Measurements from ENCODE around the gene DGKE. TPM values are rescaled to one million over a fixed set of nuclear protein-coding genes. Genes with fewer than 3 reads are reported as not detected.

The DGKE gene
- polyA plus RNA-seq, 4 donors = 3.5 to 5.1 (median 3.9) TPM

GRCh38 chr17:56838687-56839086, 4.7 kb downstream of the DGKE start:
- no peak for DNase-seq (ENCODE audit: low read depth in 4 of 4, low spot score in 3 of 4)

- DNase-seq (ENCODE audit: low read depth in 4 of 4, low spot score in 3 of 4) = no peak
Measured at GRCh38 chr17:56842577-56842976, 8.6 kb downstream of the DGKE start.

GRCh38 chr17:56845934-56846333, 12.0 kb downstream of the DGKE start:
- DNase-seq (ENCODE audit: low read depth in 4 of 4, low spot score in 3 of 4) = no peak

DNA sequence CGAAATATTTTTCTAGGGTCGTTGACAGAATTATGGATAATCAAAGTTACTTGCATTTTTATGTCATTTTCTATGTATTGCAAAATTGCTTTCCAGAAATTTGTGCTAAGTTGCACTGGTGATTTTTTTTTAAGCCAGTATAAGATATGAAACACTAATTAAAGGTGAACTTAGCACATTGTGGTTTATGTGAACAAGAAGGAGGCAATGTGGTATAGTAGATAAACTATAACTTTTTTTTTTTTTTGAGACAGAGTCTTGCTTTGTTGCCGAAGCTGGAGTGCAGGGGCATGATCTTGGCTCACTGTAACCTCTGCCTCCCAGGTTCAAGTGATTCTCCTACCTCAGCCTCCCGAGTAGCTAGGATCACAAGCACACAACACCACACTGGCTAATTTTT, 13.2 kb downstream of the DGKE start:
- DNase-seq (ENCODE audit: low read depth in 4 of 4, low spot score in 3 of 4) = no peak

GRCh38 chr17:56849131-56849530, 15.2 kb downstream of the DGKE start:
- DNase-seq (ENCODE audit: low read depth in 4 of 4, low spot score in 3 of 4) = no peak

DNA sequence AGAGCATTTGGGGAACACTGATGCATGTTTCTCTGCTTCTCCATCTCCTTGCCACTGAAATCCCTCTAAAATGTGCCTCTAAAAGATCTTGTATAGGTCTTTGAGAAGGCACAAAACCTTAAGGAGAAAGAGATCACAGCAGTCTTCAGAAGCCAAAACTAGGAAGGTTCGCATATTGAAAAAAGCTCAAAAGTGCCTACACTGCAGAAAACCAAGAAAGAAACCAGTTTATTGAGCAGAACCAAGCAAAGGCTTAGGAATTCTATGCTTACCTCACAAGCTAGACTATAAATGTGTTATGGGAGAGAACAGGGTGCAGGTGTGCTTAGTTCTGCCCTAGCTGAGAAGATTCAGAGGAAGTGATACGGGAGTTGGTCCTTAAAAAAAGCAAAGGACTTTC, 16.6 kb downstream of the DGKE start:
- DNase-seq (ENCODE audit: low read depth in 4 of 4, low spot score in 3 of 4) = no peak

GRCh38 chr17:56851008-56851407, 17.1 kb downstream of the DGKE start:
- no peak for DNase-seq (ENCODE audit: low read depth in 4 of 4, low spot score in 3 of 4)

- DNase-seq (ENCODE audit: low read depth in 4 of 4, low spot score in 3 of 4) = no peak
Measured at GRCh38 chr17:56861899-56862298, 27.9 kb downstream of the DGKE start.

DNA sequence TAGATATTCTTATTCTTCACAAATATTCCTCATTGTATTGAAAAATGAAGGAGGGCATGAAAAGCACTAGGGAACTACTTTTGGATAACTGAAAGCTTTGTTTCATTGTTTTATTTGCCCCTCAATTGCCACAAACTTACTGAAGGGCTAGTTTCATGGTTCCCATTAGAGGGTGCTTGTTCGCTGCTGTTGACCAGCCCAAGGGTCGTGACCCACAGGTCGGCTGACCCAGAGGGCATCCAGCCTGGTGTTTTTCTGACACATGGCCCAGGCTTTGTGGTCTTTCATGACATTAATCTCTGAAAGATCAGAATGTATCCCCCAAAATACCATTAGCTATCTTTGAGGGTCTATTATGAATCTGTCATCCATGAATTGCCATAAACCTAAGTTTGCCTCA, 30.0 kb downstream of the DGKE start:
- no peak for DNase-seq (ENCODE audit: low read depth in 4 of 4, low spot score in 3 of 4)

DNA sequence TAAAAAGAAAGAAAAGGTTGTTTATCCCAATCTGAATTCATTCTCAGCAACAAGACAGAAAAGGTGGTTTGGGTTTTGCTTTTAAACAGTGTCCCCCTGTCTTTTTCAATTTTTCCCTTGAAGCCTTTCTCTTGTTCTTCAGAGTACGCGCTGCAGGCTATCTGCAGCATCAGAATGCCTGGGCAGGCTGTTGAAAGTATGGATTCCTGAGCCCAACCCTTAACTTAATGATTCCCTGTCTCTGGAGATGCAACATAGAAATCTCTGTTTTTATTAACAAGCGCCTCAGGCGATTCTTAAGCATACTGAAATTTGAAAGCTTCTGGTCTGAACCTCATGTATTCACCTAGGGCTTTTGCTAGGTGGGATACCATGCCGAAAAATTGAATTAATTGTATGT, 32.1 kb downstream of the DGKE start:
- no peak for DNase-seq (ENCODE audit: low read depth in 4 of 4, low spot score in 3 of 4)

- DNase-seq (ENCODE audit: low read depth in 4 of 4, low spot score in 3 of 4) = no peak
Measured at GRCh38 chr17:56866496-56866895, 32.5 kb downstream of the DGKE start.

GRCh38 chr17:56867948-56868376, 34.0 kb downstream of the DGKE start:
- DNase-seq (ENCODE audit: low read depth in 4 of 4, low spot score in 3 of 4) = no peak

DNA sequence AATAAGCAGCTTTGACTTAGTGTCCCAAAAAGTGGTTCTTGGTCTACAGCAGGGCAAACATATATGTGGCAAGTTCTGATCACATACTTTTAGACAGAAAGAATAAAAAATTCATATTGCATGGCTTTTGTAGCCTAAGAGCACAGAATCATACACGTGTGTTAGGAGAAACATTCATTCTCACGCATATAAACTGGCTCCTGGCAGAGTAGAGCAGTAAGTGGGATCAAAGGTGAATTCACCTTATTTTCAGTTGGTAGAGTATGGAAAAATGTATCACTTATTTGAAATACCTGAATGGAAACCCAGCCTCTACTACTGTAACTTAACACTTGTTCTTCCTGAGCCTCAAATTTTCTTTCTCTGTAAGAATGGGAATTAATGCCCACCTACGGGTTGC, 34.8 kb downstream of the DGKE start:
- DNase-seq (ENCODE audit: low read depth in 4 of 4, low spot score in 3 of 4) = no peak

DNA sequence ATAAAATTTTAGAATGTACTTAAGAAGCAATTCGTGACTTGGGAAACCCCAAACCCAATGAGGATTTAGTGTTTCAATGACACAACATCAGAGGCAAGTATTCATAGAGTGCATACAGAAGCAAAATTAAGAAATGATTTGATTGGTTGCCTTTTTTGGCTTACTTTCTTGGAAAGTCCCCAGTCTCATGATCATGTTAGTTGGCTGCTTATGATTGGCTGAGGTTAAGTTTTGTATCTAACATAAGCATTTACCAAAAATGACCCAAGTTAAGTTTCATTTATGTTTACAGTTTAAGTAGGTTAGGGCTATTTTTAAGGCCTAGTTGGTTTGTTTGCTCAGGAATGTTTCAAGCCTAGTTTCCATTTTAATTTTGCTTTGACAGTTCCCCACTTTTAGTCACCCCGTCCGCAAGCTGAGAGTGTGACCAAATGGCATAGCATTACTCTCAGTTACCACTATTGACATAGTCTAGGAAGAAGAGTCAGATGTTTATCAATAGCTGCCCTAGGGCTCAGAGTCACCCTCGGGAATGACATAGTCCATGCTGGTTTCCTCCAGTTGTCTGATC, 36.2 kb downstream of the DGKE start:
- no peak for DNase-seq (ENCODE audit: low read depth in 4 of 4, low spot score in 3 of 4)

DNA sequence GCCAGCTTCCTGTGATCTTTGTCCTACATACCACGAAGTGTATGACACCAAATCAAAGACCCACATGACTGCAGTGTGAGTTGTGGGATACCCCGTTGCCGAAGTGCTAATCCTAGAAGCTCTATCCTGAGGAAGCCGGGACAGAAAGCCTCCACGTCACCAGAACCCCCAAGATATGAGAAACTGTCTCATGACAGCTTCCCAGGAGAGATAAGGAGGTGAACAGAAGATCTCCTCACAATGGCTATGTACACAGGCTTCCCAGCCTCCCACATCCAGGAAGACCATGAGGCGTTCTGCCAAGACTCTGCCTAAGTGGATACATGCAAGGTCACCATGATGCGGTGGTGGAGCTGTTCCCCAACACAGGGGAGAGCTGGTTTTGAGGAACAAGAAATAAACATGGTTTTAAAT, 42.8 kb downstream of the DGKE start:
- DNase-seq (ENCODE audit: low read depth in 4 of 4, low spot score in 3 of 4) = no peak

DNA sequence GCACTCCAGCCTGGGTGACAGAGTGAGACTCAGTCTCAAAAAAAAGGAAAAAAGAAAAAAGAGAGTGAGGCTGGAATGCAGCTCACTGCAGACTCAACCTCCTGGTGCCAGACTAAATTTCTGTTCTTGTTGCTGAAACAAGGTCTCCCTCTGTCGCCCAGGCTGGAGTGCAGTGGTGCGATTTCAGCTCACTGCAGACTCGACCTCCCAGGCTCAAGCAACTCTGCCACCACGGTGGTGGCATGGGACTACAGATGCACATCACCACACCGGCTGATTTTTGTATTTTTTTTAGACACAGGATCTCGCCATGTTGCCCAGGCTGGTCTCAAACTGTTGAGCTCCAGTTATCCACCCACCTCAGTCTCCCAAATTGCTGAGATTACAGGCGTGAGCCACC, 45.3 kb downstream of the DGKE start:
- no peak for DNase-seq (ENCODE audit: low read depth in 4 of 4, low spot score in 3 of 4)

DNA sequence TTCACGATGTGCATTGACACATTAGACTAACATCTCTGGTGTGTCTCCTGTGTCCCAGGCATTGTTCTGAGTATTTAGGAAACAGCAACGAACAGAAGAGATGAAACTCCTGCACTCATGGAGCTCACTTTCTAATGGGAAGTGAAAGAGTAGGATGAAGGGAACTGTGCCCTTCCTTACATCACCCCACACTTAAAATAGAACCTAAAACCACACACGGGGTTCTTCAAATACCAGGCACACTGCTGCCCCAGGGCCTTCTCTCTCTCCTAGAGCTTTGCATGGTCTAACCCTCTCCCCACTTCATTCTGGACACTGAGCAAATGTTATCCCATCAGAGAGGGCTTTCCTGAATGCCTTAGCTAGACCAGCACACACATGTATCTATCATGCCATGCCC, 46.2 kb downstream of the DGKE start:
- DNase-seq (ENCODE audit: low read depth in 4 of 4, low spot score in 3 of 4) = no peak

GRCh38 chr17:56880571-56880970, 46.6 kb downstream of the DGKE start:
- DNase-seq (ENCODE audit: low read depth in 4 of 4, low spot score in 3 of 4) = no peak

GRCh38 chr17:56881685-56882295, 47.8 kb downstream of the DGKE start:
- no peak for DNase-seq (ENCODE audit: low read depth in 4 of 4, low spot score in 3 of 4)

- no peak for DNase-seq (ENCODE audit: low read depth in 4 of 4, low spot score in 3 of 4)
Measured at GRCh38 chr17:56883616-56884015, 49.7 kb downstream of the DGKE start.

GRCh38 chr17:56884483-56885311, 50.7 kb downstream of the DGKE start:
- DNase-seq (ENCODE audit: low read depth in 4 of 4, low spot score in 3 of 4) = no peak

DNA sequence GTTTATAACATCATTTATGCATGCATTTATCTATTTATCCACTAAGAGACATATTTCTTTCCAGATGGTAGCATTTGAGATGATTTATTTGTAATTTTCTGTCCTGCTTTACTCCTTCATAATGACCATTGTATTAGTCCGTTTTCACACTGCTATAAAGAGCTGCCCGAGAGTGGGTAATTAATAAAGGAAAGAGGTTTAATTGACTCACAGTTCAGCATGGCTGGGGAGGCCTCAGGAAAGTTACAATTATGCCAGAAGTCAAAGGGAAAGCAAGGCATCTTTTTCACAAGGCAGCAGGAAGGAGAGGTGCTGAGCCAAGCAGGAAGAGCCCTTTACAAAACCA, 51.3 kb downstream of the DGKE start:
- DNase-seq (ENCODE audit: low read depth in 4 of 4, low spot score in 3 of 4) = no peak
